SJCRH30 (cell line): ENCODE data around the gene APH1A. TPM values are rescaled to one million over a fixed set of nuclear protein-coding genes. Genes with fewer than 3 reads are reported as not detected.
A peak's percentile ranks its signal among the peaks of the same experiment; 100 is the strongest.
"Not testable (repeated sequence)": the region's sequence is repeated elsewhere in the genome, so short reads cannot be mapped to it uniquely, and the experiment has no call there.

Source experiments
- DNase-seq, 2 experiments: peaks; one replicate each; pipeline ENCODE4 v3.0.0-alpha.2; 2015 to 2020
- H3K27ac ChIP-seq: fragments of 250-450 bp; sonication (Bioruptor Pico); 2 replicates; pipeline ENCODE4 v1.5.1; 2020; ENCODE audit warnings: mild to moderate bottlenecking, moderate library complexity
- H3K27me3 ChIP-seq: fragments of 250-450 bp; sonication (Bioruptor Pico); 2 replicates; pipeline ENCODE4 v1.5.1; 2020; ENCODE audit warnings: mild to moderate bottlenecking, moderate library complexity
- H3K36me3 ChIP-seq: fragments of 250-450 bp; sonication (Bioruptor Pico); 2 replicates; pipeline ENCODE4 v1.5.1; 2020; ENCODE audit warnings: mild to moderate bottlenecking, moderate library complexity
- H3K4me1 ChIP-seq: fragments of 250-450 bp; sonication (Bioruptor Pico); 2 replicates; pipeline ENCODE4 v1.5.1; 2020; ENCODE audit warnings: mild to moderate bottlenecking, moderate library complexity
- H3K4me3 ChIP-seq: fragments of 250-450 bp; sonication (Bioruptor Pico); 2 replicates; pipeline ENCODE4 v1.5.1; 2020; ENCODE audit warnings: mild to moderate bottlenecking, moderate library complexity
- H3K9me3 ChIP-seq: fragments of 250-450 bp; sonication (Bioruptor Pico); replicated peaks from 2 replicates; pipeline ENCODE4 v1.5.1; 2020; ENCODE audit warnings: mild to moderate bottlenecking, moderate library complexity
- total RNA-seq: library from RNA; depleted of rRNA; stranded (reverse); fragments of >200 nt; shearing (Covaris generic); gene quantifications from 2 replicates; pipeline ENCODE4 v1.2.3, GENCODE V29; 2014; rRNA removed

Gene APH1A
- 93.6 and 95.6 TPM in 2 replicates for total RNA-seq

- H3K4me1 ChIP-seq = 0 out of 2 replicates have a peak, but pooled peaks cover 2% of the 10 kb centered on the region
- H3K36me3 ChIP-seq = peaks cover 13% of the 10 kb centered on the region
- no peaks in the 10 kb centered on the region for H3K27me3 ChIP-seq
- peak within 1 kb of the TSS; percentile 63 for H3K27ac ChIP-seq
- peak within 1 kb of the TSS; percentile 91 for H3K4me3 ChIP-seq
- DNase-seq = peak; percentile 96 to 97
- no peaks in the 10 kb centered on the region for H3K9me3 ChIP-seq
Measured at GRCh38 chr1:150268705-150269403, at the start of gene APH1A. Gene APH1A, minus strand, starts transcription at chr1:150269016. Its CDS starts 206 bp downstream, at chr1:150268810.

- H3K27me3 ChIP-seq, H3K4me3 ChIP-seq, H3K9me3 ChIP-seq, DNase-seq, H3K36me3 ChIP-seq, H3K27ac ChIP-seq: not testable (repeated sequence)
- H3K4me1 ChIP-seq = peaks cover 13% of the 10 kb centered on the region
Measured at GRCh38 chr1:150314691-150315090, 45.9 kb upstream of the APH1A start.

- Histone ChIP-seq H3K4me3 (no peak overlapping the region), H3K27me3 (no peaks in the 10 kb centered on the region), H3K9me3 (no peaks in the 10 kb centered on the region), H3K4me1 (peaks cover 17% of the 10 kb centered on the region), H3K36me3 (peaks cover 8% of the 10 kb centered on the region), H3K27ac (no peak overlapping the region)
- DNase-seq = no peak
Measured at GRCh38 chr1:150311762-150312161, 42.9 kb upstream of the APH1A start.

GRCh38 chr1:150309758-150310508 lies 41.1 kb upstream of the APH1A start:
- Histone ChIP-seq H3K36me3 (peaks cover 8% of the 10 kb centered on the region), H3K9me3 (no peaks in the 10 kb centered on the region), H3K27ac (peak overlapping the region; percentile 70), H3K4me1 (peaks cover 17% of the 10 kb centered on the region), H3K27me3 (no peaks in the 10 kb centered on the region), H3K4me3 (no peak overlapping the region)
- DNase-seq = peak; percentile 75 to 84

GRCh38 chr1:150308585-150308984 lies 39.8 kb upstream of the APH1A start:
- not testable (repeated sequence) for H3K4me3 ChIP-seq, H3K27ac ChIP-seq, DNase-seq, H3K27me3 ChIP-seq, H3K9me3 ChIP-seq
- H3K36me3 ChIP-seq = peaks cover 12% of the 10 kb centered on the region
- peaks cover 11% of the 10 kb centered on the region for H3K4me1 ChIP-seq

- Histone ChIP-seq H3K27me3 (no peaks in the 10 kb centered on the region), H3K4me3 (no peak overlapping the region), H3K27ac (no peak overlapping the region), H3K36me3 (peaks cover 23% of the 10 kb centered on the region), H3K9me3 (no peaks in the 10 kb centered on the region), H3K4me1 (no peaks in the 10 kb centered on the region)
- no peak for DNase-seq
Measured at GRCh38 chr1:150302902-150303301, 34.1 kb upstream of the APH1A start.

GRCh38 chr1:150302338-150302737 lies 33.5 kb upstream of the APH1A start:
- Histone ChIP-seq H3K4me1 (no peaks in the 10 kb centered on the region), H3K4me3 (no peak overlapping the region), H3K27me3 (no peaks in the 10 kb centered on the region), H3K36me3 (peaks cover 20% of the 10 kb centered on the region), H3K9me3 (no peaks in the 10 kb centered on the region), H3K27ac (no peak overlapping the region)
- no peak for DNase-seq

GRCh38 chr1:150299716-150300115 lies 30.9 kb upstream of the APH1A start:
- DNase-seq = no peak
- Histone ChIP-seq H3K36me3 (peaks cover 30% of the 10 kb centered on the region), H3K27me3 (no peaks in the 10 kb centered on the region), H3K4me3 (no peak overlapping the region), H3K27ac (no peak overlapping the region), H3K4me1 (no peaks in the 10 kb centered on the region), H3K9me3 (no peaks in the 10 kb centered on the region)

- no peaks in the 10 kb centered on the region for H3K27me3 ChIP-seq
- H3K9me3 ChIP-seq = no peaks in the 10 kb centered on the region
- H3K4me1 ChIP-seq = no peaks in the 10 kb centered on the region
- H3K4me3 ChIP-seq = no peak overlapping the region
- peaks cover 14% of the 10 kb centered on the region for H3K36me3 ChIP-seq
- DNase-seq = no peak
- no peak overlapping the region for H3K27ac ChIP-seq
Measured at GRCh38 chr1:150295476-150295875, 26.7 kb upstream of the APH1A start.

GRCh38 chr1:150293433-150294253 lies 24.8 kb upstream of the APH1A start, which contains the start of gene MRPS21:
Gene MRPS21, plus strand, starts transcription at chr1:150293861. Its CDS starts 506 bp downstream, at chr1:150294367.
- H3K4me3 ChIP-seq = peak within 1 kb of the TSS; percentile 71
- no peaks in the 10 kb centered on the region for H3K9me3 ChIP-seq
- peaks cover under 1% of the 10 kb centered on the region; the same call in 1 of the 2 replicates for H3K27me3 ChIP-seq
- DNase-seq = peak; percentile 86 to 90
- no peaks in the 10 kb centered on the region for H3K4me1 ChIP-seq
- H3K27ac ChIP-seq = peak within 1 kb of the TSS; percentile 37
- H3K36me3 ChIP-seq = peaks cover 12% of the 10 kb centered on the region

GRCh38 chr1:150288822-150289221 lies 20.0 kb upstream of the APH1A start:
- H3K27me3 ChIP-seq = peaks cover 5% of the 10 kb centered on the region; the same call in 1 of the 2 replicates
- H3K4me3 ChIP-seq = no peak overlapping the region
- no peaks in the 10 kb centered on the region for H3K36me3 ChIP-seq
- H3K9me3 ChIP-seq = no peaks in the 10 kb centered on the region
- no peak overlapping the region for H3K27ac ChIP-seq
- no peaks in the 10 kb centered on the region for H3K4me1 ChIP-seq
- DNase-seq = no peak

GRCh38 chr1:150288382-150288781 lies 19.6 kb upstream of the APH1A start:
- H3K4me3 ChIP-seq = no peak overlapping the region
- no peaks in the 10 kb centered on the region for H3K4me1 ChIP-seq
- H3K36me3 ChIP-seq = no peaks in the 10 kb centered on the region
- H3K27ac ChIP-seq = no peak overlapping the region
- no peaks in the 10 kb centered on the region for H3K9me3 ChIP-seq
- no peak for DNase-seq
- H3K27me3 ChIP-seq = peaks cover 5% of the 10 kb centered on the region; the same call in 1 of the 2 replicates

GRCh38 chr1:150283260-150283659 lies 14.4 kb upstream of the APH1A start:
- H3K27ac ChIP-seq = no peak overlapping the region
- H3K36me3 ChIP-seq = no peaks in the 10 kb centered on the region
- H3K4me3 ChIP-seq = no peak overlapping the region
- no peaks in the 10 kb centered on the region for H3K4me1 ChIP-seq
- peaks cover under 1% of the 10 kb centered on the region; the same call in 1 of the 2 replicates for H3K27me3 ChIP-seq
- DNase-seq = no peak
- no peaks in the 10 kb centered on the region for H3K9me3 ChIP-seq

- Histone ChIP-seq H3K36me3 (no peaks in the 10 kb centered on the region), H3K9me3 (no peaks in the 10 kb centered on the region), H3K27ac (no peak overlapping the region), H3K4me1 (no peaks in the 10 kb centered on the region), H3K27me3 (no peaks in the 10 kb centered on the region; the same call in 1 of the 2 replicates), H3K4me3 (no peak overlapping the region)
- no peak for DNase-seq
Measured at GRCh38 chr1:150282558-150282958, 13.7 kb upstream of the APH1A start.
